Astrocyte (in vitro differentiated cells and primary cell): ENCODE results near the gene TRIP4.

Experiments used
- EZH2 ChIP-seq: IDR thresholded peaks from 2 replicates; pipeline ENCODE4 v1.6.1; 2012; ENCODE audit warnings: mild to moderate bottlenecking, low read length, inconsistent platforms; ENCODE audit not compliant: insufficient read depth
- TF ChIP-seq, protein P1 (sequence below): IDR thresholded peaks from 2 replicates; pipeline ENCODE4 v1.5.1; 2011; ENCODE audit warnings: low read depth, mild to moderate bottlenecking, inconsistent platforms, low read length, moderate library complexity; ENCODE audit not compliant: insufficient read depth

DNA sequence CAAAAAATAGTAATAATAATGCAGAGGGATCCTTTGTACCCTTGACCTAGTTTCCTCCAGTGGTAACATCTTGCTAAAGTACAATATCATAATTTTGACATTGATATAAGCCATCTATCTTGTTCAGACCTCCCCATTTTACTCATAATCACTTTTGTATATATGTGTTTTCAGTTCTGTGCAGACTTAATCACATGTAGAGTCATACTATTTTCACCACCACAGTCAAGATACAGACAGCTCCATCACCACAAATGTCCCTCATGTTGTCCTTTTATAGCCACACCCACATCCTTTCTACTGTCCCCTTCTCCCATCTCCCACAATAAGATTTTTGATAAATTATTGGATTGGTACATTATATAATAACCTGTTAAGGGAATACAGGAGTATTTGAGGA, 98.2 kb downstream of the TRIP4 start:
- TF ChIP-seq, protein P1, sequence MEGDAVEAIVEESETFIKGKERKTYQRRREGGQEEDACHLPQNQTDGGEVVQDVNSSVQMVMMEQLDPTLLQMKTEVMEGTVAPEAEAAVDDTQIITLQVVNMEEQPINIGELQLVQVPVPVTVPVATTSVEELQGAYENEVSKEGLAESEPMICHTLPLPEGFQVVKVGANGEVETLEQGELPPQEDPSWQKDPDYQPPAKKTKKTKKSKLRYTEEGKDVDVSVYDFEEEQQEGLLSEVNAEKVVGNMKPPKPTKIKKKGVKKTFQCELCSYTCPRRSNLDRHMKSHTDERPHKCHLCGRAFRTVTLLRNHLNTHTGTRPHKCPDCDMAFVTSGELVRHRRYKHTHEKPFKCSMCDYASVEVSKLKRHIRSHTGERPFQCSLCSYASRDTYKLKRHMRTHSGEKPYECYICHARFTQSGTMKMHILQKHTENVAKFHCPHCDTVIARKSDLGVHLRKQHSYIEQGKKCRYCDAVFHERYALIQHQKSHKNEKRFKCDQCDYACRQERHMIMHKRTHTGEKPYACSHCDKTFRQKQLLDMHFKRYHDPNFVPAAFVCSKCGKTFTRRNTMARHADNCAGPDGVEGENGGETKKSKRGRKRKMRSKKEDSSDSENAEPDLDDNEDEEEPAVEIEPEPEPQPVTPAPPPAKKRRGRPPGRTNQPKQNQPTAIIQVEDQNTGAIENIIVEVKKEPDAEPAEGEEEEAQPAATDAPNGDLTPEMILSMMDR: no peak
- TF ChIP-seq EZH2: no peak
